NCI-H345 (cell line): ENCODE results near the gene TTC7B.
"Not testable (repeated sequence)": the region's sequence is repeated elsewhere in the genome, so short reads cannot be mapped to it uniquely, and the experiment has no call there.

ENCODE experiments used
- DNase-seq: peaks from one replicate; lab custom pipeline; 2025; lab: John Stamatoyannopoulos, UW

The TTC7B gene

GRCh38 chr14:90525353-90526028, 290.7 kb downstream of the TTC7B start:
- DNase-seq, result not testable (repeated sequence)

DNA sequence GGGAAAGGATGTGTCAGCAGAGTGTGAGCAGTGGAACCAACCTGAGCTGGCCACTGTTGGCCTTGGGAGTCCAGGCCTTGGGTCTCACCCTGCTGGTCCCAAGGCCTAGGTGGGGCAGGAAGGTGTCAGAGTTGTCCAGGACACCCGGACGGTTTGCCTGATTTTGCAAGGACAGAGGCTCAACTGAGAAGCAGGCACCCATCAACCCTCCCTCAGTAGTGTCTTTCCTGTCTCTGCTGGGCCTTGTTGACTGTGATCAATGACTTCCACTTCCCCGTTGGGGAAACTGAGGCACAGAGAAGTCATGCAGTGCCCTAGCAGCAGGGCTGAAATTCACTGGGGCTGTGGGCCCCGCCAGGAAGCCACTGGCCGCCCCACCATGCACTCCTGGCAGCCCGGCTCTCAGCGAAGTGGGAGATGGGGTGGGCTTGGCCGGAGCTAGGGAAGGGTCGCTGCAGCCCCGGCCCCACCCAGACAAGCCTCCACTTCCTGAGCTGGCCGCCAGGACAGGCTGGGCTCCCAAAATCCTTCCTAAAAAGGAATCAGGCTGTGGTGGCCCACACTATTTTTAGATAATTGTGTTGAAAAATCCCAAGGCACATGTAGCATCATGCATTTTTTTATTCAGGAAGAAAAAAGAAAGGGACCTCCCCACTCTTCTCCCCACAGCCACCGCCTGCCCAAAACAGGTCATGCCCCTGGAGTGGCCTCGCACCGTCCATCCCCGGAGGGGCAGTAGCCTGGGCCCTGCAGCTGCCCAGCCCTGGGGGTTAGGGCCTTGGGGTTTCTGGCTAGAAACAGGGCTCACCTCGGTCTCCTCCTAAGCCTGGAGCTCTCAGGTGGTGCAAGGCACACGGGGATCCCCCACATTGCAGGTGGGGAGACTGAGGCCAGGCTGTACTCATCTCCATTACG, 292.0 kb downstream of the TTC7B start:
- no peak for DNase-seq

DNA sequence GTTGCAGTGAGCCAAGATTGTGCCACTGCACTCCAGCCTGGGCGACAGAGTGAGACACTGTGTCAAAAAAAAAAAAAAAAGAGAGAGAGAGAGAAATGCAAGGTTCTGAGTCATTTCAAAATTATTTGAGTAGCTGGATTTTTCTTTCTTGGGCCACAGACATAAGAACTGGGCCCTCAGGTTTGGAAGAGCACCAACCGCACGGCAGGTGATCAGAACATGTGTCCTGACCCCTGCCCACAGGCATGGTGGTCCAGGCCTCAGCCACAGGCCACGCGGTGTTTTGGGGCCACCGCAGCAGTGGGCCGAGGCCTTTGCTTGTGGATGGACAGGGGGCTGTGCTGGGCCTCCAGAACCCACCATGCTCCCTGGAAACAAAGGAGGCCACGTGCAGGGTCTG, 292.7 kb downstream of the TTC7B start:
- DNase-seq, result no peak

GRCh38 chr14:90522571-90523191, 293.5 kb downstream of the TTC7B start:
- DNase-seq, result peak; percentile 95

- DNase-seq, result no peak
These were observed 294.2 kb downstream of the TTC7B start for GRCh38 chr14:90521930-90522483.

- DNase-seq, result peak; percentile 59
These were observed 294.9 kb downstream of the TTC7B start for GRCh38 chr14:90521084-90521929.

GRCh38 chr14:90520326-90520725, 295.9 kb downstream of the TTC7B start:
- no peak for DNase-seq

- DNase-seq, result peak; percentile 31
These were observed 296.8 kb downstream of the TTC7B start for GRCh38 chr14:90519262-90519920.

DNA sequence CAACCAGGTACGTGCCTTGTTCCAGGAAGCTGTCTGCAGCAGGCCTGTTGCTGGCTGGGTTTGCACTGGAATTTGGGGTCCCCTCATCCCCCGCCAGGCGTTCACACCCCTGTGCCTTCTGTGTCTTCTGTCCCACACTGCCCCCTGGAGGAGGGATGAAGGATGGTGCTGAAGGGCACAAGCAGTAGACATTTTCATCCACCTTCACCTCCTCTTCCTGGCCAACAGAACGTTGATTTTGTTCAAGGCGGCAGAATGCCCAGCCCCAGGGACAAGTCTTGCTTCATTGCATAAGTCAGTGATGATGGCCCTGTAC, 297.3 kb downstream of the TTC7B start:
- DNase-seq, result no peak

DNA sequence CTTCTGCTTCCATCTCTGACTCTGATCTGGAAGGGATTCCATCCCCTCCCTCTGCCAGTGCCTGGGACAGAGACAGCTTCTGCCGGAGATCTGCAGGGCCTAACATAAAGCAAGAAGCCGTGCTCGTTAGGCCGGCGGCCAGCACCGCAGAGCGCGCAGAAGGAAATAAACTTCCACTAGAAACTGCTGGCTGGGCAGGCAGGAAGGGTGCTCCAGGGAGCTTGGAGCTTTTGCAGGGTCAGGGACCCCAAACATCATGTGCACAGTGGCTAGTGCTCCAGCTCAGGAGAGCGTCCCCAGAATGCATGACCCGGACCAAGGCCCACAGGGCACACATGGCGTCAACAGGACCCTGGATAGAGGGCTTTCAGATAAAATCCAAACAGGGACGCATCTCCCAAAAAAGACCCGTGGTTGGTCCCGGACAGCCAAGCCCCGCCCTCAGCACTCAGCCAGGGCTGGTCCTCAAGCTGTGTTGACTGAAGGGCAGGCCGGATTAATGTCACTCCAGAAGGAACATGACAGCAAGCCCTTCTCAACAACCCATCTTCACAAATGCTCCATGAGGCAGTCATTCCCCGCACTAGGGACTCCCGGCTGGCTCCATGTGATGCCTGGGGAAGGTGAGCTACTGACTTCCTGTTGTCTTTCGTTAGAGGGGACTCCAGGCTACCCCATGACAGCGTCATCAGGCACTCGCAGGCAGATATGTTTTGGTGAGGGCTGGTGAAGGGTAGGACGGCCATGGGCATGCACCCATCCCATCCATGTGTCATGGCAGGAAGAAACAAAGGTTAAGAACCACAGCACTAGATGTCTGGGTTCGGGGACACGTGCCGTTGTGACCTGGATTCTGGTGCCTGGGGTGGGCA, 297.9 kb downstream of the TTC7B start:
- DNase-seq, result peak; percentile 13

DNA sequence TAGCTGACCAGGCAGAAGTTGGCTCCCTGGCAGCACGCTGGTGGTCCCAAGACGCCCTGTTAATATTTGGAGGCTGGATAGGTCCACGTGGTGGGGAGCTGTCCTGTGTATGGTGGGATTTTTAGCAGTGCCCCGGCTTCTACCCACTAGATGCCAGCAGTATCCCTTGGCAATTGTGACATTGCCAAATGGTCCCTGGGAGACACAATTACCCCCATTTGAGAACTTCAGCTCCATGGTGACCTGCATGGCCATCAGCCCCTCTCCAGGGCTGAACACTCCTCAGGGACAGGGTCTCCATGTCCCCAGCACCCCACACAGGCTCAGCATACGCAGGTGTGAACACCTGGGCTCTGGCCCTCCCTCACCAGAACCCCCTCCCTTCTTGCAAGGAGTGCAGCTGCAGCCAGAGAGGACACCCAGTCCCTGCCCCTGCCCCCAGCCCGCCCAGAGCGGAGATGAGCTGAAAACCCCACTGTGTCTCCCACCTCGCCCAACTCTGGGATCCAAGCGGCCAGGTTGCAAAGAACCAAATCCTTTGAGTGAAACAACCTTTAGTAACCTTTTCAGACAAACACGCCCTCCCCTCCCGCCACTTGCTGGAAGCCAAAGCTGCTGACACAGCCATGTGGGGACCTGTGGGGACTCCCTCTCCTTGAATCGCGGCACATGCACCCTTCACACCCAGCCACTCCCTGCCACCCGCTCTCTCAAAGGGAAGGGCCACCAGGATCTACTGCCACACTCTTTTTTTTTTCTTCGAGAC, 299.0 kb downstream of the TTC7B start:
- peak; percentile 31 for DNase-seq

GRCh38 chr14:90514566-90514965, 301.7 kb downstream of the TTC7B start:
- DNase-seq, result no peak

DNA sequence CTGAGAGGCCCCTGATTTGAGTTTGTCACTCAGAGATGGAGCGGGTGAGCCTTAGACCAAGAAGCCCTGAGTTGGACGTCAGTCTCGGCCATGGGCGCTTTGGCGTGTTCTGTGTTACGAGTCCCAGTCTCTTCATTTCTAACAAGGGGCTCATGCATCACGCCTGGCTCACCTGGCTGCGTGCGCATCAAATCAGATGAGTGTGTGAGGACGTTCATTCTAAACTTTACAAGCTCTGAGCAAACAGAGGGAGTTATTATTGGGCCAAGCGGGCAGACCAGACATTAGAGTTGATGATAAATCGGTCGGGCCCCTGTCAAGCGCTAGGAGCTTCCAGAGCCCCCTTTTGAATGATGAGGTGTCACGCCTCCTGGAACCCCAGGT, 302.2 kb downstream of the TTC7B start:
- DNase-seq, result peak; percentile 89

DNA sequence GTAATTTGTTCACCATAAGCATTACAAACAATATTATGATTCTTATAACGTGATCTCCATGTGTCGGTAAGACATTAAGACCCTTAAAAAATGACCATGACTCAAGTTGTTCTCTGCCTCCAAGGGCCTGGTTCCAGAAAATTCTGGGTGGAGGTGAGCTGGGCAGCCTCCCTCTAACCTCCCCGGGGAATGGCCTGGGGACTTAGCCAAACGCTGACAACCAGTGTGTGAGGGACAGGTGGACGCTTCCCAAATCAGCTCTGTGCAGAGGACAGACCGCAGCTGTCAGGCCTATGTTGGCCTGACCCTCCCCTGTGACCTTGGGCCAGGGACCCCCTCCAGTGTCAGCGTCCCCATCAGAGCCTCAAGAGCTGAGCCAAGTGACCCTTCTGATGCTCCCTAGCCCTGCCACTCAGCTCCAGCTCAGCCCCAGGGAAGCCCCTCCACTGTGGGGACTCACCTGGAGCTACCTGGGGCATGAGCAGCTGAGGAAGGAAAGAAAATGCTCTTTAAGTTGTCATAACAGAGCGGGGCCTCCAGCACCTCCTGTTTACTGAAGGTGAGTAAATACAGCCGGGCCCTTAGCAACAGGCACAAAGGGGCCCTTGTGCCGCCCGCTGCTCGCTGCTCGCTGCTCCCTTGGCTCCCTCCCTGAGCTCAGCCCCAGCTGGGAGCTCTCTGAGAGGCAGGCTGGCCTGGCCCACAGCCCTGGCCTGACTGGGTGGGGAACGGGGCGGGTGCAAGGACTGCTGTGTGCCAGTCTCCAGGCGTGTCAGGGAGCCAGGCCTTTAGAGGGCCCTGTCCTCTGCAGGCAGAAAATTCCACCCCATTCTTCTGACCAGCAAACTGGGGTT, 302.8 kb downstream of the TTC7B start:
- peak; percentile 99 for DNase-seq

- peak; percentile 21 for DNase-seq
These were observed 303.8 kb downstream of the TTC7B start for GRCh38 chr14:90512329-90512991.

DNA sequence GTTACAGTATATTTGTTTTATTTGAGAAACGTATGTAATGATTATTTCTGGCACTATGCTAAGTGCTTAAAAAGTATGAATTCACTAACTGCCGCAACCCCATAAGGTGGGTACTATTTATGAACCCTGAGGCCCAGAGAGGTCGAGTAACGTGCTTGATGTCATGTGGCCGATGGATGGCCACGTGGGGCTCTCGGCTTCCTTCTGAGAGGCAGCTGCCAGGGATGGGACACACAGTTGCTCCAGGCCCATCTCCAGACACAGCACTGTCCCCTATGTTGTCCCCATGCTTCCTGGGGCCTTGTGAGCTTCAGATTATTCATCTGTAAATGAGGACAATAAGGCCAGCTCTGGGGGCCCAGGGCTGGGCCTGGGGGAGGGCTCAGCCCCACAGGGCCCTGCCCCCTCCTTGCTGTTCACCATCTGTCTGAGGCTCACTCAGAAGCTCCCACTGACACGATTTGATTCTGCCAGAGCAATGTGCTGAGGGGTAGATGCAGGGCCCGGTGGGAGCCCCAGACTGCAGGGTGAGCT, 304.4 kb downstream of the TTC7B start:
- DNase-seq, result no peak

DNA sequence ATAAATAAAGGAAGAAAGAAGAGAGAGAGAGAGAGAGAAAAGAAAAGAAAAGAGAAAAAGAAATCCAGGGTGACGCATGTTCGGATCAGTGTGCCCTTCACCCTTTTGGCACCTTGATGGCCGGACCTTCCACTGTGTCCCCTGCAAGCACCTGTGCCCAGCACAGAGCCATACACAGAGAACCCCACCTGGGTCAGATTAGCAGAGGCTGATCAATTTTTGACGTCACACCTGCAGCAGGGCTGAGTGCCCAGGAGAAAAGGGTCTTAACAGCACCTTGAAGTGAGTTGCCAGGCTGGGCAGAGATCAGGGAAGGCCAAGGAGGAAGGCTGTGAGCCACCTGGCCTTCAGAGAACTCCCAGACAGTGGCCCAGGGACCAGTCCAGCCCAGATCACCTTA, 305.0 kb downstream of the TTC7B start:
- DNase-seq, result no peak

DNA sequence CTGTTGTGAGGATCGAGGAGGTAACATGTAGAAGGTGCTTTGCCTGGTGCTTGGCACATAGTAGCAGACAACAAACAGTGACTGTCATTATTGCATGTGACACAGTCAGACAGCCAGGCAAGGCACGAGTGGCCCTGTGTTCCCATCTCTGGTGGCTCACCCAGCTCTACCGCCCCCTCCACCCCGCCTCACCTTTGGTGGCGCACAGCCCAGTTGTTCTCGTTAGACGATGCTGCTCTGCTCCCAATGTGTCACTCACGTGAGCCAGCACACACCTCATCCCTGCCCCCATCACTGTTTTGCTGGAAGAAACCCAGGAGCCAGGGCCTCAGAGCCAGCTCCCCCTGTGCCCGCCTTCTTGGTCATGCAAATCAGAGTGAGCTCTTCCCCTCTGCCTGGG, 306.1 kb downstream of the TTC7B start:
- DNase-seq, result peak; percentile 87
